Heart left ventricle (tissue), 13 donors: ENCODE results near the gene AKIP1.

Experiments used
- CTCF ChIP-seq, 12 donors: fragments of 200-600 bp; sonication (generic) in 4 of 12; IDR thresholded peaks; one replicate each; pipeline versions ENCODE4 v1.5.0 to v1.8.0; 2018 to 2022; ENCODE audit warnings: antibody characterized with exemption in 12 of 12, mild to moderate bottlenecking in 5 of 12
- POLR2A ChIP-seq, 2 donors: fragments of 450-650 bp; IDR thresholded peaks; one replicate each; pipeline ENCODE4 v1.6.1; 2017; ENCODE audit warnings: antibody characterized with exemption in 2 of 2, mild to moderate bottlenecking in 2 of 2, moderate library complexity in 2 of 2
- donor health status: ischemic (EF 13 %, LVEDD 7.1; RV severe dilation, severe dysfunction).
- donor health status: DM: no; HTN: yes; CAD: no.
- donor health status: DM: no; HTN: no; CAD: no.
- donor health status: ischemic (EF 25% LVEDD 6.9; RV normal size, moderate dysfunction).
- donor health status: ischemic (EF 25% LVEDD 5.7; RV mildly dilated, moderate dysfunction).
- donor health status: ischemic (EF 35%, LVEDD 5.7; RV mildly dilated, moderate dysfunction).
- donor health status: nonischemic (EF 11% LVEDD 7.7; RV severe dilation, severe dysfunction).
- donor health status: DM: yes; HTN: yes; CAD: no.
- donor health status: PGD.
- donor health status: ischemic (EF 29% LVEDD 5.4; RV normal size, mild dysfunction).
- donor health status: nonischemic (EF 23%, LVEDD 6.1; RV moderate dilation, normal function).

DNA sequence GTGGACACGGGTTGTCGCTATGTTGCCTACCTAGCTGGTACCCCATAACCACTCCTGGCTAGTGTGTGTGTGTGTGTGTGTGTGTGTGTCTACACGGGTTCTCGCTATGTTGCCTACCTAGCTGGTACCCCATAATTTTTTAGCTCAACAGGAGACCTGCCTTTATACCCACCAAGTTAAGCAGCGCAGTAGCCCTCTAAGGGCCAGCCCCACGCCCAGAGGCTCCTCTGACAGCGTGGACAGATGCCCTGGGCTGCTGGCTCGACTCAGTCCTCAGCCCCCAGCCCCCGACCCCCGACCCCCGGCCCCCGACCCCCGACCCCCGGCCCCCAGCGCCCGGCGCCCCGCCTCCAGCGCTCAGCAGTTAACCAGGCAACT is 351 bp upstream of the AKIP1 start:
- TF ChIP-seq CTCF (IDR thresholded peaks at IDR 0.05), result no peak
- TF ChIP-seq POLR2A (IDR thresholded peaks at IDR 0.05), result no peak
